A172 (cell line): ENCODE data around the gene CHTF18. TPM values are rescaled to one million over a fixed set of nuclear protein-coding genes. Genes with fewer than 3 reads are reported as not detected.

Experiments used
- DNase-seq: peaks from one replicate; pipeline ENCODE4 v3.0.0-alpha.2; 2015; ENCODE audit warnings: low spot score
- total RNA-seq: library from RNA; depleted of rRNA; stranded (reverse); fragments of >200 nt; shearing (Covaris generic); gene quantifications from 2 replicates; pipeline ENCODE4 v1.2.3, GENCODE V29; 2014

Gene CHTF18
- total RNA-seq, 1 experiment from 2014 or later: 36.9 TPM

DNA sequence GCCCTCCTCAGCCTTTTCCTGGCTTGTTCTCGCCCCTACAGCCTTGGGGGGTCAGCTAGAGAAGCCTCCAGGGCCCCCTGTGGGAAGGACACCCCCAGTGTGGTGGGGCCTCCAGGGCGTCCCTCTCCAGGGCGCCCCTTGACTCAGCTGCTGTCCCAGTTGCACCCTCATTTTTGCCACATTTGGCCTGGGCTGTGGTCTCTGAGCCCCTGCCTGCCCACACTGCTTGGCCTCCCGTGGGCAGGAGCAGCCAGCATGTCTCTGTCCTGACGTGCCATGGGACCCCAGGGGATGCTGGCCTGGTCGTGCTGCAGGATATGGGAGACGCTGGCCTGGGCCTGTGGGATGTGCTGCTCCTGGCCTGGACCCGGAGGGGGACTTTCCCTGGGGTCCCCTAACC lies 5.0 kb downstream of the CHTF18 start:
- DNase-seq: no peak

GRCh38 chr16:794091-794822 lies 5.8 kb downstream of the CHTF18 start:
- DNase-seq: no peak

- DNase-seq: no peak
These were observed 6.5 kb downstream of the CHTF18 start for GRCh38 chr16:794853-795466.

GRCh38 chr16:795580-796229 lies 7.3 kb downstream of the CHTF18 start:
- DNase-seq: no peak

GRCh38 chr16:796296-797119 lies 8.1 kb downstream of the CHTF18 start:
- no peak for DNase-seq

GRCh38 chr16:797120-797420 lies 8.7 kb downstream of the CHTF18 start:
- DNase-seq: no peak

GRCh38 chr16:797686-798085 lies 9.3 kb downstream of the CHTF18 start:
- no peak for DNase-seq

DNA sequence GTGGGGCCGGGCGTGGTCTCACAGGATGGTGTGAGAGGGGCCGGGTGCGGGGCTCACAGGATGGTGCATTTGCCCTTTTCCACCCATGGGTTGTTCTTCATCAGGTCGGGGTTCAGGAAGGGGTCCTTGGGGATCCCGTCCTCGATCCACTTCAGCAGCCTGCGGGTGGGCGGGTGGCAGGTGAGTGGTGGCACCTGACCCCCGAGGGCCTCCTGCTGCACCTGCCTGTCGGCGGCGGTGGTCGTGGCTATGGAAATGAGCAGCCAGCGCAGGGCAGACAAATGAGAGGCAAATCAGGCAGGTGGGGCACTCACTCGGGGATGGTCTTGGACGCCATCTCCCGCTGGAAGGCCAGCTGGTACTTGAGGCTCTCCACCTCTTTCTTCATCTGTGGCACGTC lies 10.2 kb downstream of the CHTF18 start:
- no peak for DNase-seq

- DNase-seq: no peak
These were observed 10.9 kb downstream of the CHTF18 start for GRCh38 chr16:799111-799947.

DNA sequence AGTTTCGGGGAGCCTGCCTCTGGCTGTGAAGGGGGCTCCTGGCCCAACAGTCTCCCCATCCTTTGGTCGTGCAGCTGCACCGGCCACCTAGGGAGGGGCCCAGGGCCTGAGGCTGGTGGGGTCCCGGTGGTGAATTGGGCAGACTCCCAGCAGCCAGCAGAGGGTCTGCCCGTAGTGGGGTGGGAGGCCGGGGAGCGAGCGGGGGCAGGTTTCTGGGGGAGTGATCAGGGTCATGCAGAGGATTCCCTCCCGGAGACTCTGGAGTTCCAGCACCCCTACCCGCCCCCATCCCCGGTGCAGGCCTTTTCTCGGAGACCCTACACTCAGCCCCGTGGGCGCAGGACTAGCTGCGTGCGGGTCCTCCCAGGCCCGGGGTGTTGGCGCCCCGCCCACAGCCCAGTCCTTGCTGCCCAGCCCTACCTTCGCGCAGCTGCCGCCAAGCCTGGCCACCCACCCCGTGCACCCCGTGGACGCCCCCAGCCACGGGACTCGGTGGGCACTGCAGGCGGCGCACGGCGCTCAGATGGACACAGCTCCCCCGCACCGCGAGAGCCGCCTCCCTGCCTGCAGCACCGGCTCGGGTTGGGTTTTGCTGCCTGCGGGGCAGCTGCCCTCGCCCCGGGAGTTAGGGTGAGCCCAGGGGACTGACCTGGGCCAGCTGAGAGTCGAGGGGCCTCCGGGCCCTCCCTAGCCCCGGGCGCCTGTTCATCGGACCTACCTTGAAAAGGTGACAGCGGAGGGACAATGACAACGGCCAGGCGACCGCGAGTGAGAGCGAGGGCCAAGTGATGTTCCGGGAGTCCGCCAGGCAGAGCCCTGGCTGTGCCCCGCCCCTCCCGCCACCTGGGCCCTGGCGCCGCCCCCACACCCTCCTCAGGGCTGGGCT lies 11.8 kb downstream of the CHTF18 start, which contains the start of gene GNG13:
TSS of gene GNG13 (minus strand) at position 787 of the 886 bp plus-strand sequence. CDS start 1,657 bp downstream, outside the sequence.
- DNase-seq: no peak

GRCh38 chr16:800834-801511 lies 12.6 kb downstream of the CHTF18 start:
- DNase-seq: no peak

- DNase-seq: no peak
These were observed 13.4 kb downstream of the CHTF18 start for GRCh38 chr16:801584-802363.

DNA sequence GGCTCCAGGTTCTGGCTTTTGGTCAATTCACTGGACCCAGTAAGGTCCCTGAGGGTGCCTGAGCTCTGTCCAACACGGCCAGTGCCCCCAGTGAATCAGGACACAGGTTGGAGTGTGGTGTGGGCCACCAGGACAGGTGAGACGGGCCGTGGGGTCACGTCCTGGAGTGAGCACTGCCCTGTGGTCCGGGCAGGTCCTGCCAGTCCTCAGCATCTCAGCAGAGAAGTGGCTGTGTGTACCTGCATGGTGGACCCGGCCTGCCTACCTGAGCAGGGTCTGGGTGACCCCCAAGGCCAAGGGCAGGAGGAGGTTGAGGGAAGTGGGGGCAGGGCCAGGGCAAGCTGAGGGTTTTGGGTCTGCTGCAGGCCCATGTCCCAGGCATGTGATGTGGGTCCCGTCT lies 14.0 kb downstream of the CHTF18 start:
- DNase-seq: no peak

GRCh38 chr16:802914-803753 lies 14.7 kb downstream of the CHTF18 start:
- no peak for DNase-seq

DNA sequence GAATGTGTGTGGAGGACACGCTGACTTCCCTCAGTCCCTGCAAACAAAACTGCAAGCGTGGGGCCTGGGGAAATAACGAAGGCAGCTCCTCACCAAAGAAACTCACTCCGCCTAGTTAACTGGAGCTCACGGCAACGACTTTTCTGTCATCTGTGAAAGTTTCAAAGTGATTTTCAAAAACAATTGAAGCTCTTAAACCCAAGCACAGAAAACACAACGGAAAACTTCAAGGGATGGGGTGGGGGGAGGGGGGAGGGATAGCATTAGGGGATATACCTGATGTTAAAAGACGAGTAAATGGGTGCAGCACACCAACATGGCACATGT lies 15.3 kb downstream of the CHTF18 start:
- DNase-seq: no peak

DNA sequence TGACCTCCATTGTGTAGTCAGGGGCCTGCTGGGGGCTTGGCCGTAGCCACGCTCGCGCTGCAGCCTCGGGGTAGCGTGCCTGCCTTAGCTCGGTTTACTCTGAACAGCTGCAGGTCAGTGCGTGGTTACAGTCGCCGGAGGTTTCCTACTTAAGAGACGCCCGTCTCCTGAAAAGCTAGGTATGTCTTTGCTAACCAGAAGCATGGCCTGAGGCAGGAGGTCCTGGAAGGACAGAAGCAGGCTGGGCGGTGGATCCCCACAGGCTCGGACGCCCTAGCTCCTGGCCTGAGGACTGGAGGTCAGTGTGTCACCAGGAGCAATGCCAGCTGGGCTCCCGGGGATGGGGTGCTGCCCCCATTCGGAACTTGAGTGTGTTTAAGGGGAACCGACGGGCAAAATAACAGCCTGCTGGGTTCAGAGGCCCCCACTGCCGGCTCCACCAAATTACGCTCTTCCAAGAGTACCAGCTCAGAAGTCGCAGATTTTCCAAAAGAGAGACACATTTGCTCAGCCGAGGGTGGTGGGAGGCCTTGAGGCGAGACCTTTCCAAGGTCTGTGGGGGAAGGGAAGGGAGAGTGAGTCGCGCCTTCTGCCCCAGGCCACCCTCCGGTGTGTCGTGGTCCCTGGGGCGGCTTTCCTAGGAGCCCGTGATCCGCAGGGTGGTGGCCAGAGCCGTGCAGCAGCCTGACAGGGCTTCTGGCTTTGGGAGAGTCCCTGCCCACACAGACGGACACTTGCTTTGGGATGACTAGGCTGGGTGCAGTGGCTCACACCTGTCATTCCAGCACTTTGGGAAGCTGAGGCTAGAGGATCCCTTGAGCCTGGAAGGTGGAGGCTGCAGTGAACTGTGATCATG lies 16.0 kb downstream of the CHTF18 start:
- no peak for DNase-seq

- no peak for DNase-seq
These were observed 17.1 kb downstream of the CHTF18 start for GRCh38 chr16:805474-805873.
